GM12878 (cell line): ENCODE results near the gene SORBS2. TPM values are rescaled to one million over a fixed set of nuclear protein-coding genes. Genes with fewer than 3 reads are reported as not detected.

Experiments
- ATAC-seq: fragments of 200-7000 bp; cut with Tn5 transposase; 3 replicates; pipeline ENCODE4 v1.9.1; 2020; ENCODE audit warnings: mild to moderate bottlenecking, moderate library complexity
- BruUV-seq: library from RNA; stranded (reverse); fragments of 400-500 nt; replicated peaks from 2 replicates; lab custom pipeline; 2021; lab: Mats Ljungman, UMichigan
- CTCF ChIA-PET: fragments of 300-600 bp; sonication (Branson Sonifier 250); formaldehyde crosslinking; extraction: SDS; loops from one replicate; lab custom pipeline; 2021; ENCODE audit warnings: inconsistent platforms; lab: Yijun Ruan, JAX
- POLR2A ChIA-PET: fragments of 350-600 bp; formaldehyde crosslinking; extraction: SDS; loops from one replicate; lab custom pipeline; 2021; ENCODE audit warnings: inconsistent platforms; lab: Charles Lee
- RAD21 ChIA-PET: fragments of 300-600 bp; sonication (Branson Sonifier 250); formaldehyde crosslinking; loops from one replicate; lab custom pipeline; 2023; ENCODE audit warnings: antibody characterized with exemption; ENCODE audit not compliant: unreplicated experiment; lab: Charles Lee
- SMC1A ChIA-PET: fragments of 300-600 bp; sonication (Branson Sonifier 250); formaldehyde crosslinking; loops from one replicate; lab custom pipeline; 2023; ENCODE audit not compliant: unreplicated experiment, uncharacterized antibody; lab: Charles Lee
- DNase-seq: peaks from one replicate; pipeline ENCODE4 v3.0.0-alpha.2; 2011; ENCODE audit warnings: low read depth, low spot score
- FAIRE-seq: peaks from 3 replicates; lab custom pipeline; 2011; peaks lifted over from hg19 to GRCh38; lab: Jason Lieb, UNC
- H2AFZ ChIP-seq: 2 replicates; pipeline ENCODE4 v1.6.0; 2011; ENCODE audit warnings: low read depth, low read length, control low read depth; ENCODE audit not compliant: control insufficient read depth
- H3K27ac ChIP-seq: 2 replicates; pipeline ENCODE4 v1.5.1; 2011; ENCODE audit warnings: control low read depth; ENCODE audit not compliant: control insufficient read depth, insufficient read depth
- H3K27me3 ChIP-seq, 2 experiments: replicated peaks in 1 of 2; 2 replicates each; pipeline versions ENCODE4 v1.6.0 to v1.6.1; 2011; ENCODE audit warnings: low read length in 1 of 2; ENCODE audit not compliant: control insufficient read depth in 2 of 2, insufficient read depth in 2 of 2
- H3K36me3 ChIP-seq, 2 experiments: 2 replicates each; pipeline ENCODE4 v1.5.1; 2011; ENCODE audit warnings: low read length in 1 of 2; ENCODE audit not compliant: control insufficient read depth in 2 of 2, insufficient read depth in 2 of 2
- H3K4me1 ChIP-seq: 2 replicates; pipeline ENCODE4 v1.6.1; 2011; ENCODE audit warnings: mild to moderate bottlenecking, low read length, moderate library complexity, mixed read lengths; ENCODE audit not compliant: control insufficient read depth, insufficient read depth
- H3K4me2 ChIP-seq: 2 replicates; pipeline ENCODE4 v1.6.0; 2011; ENCODE audit warnings: control low read depth; ENCODE audit not compliant: control insufficient read depth, insufficient read depth
- H3K4me3 ChIP-seq: fragments of 200-600 bp; sonication (generic); 2 replicates; pipeline ENCODE4 v1.5.1; 2016
- H3K79me2 ChIP-seq: 2 replicates; pipeline ENCODE4 v1.6.0; 2011; ENCODE audit warnings: low read length; ENCODE audit not compliant: control insufficient read depth, insufficient read depth
- H3K9ac ChIP-seq: 2 replicates; pipeline ENCODE4 v1.8.0; 2011; ENCODE audit warnings: low read length, control low read depth, mixed read lengths; ENCODE audit not compliant: control insufficient read depth, insufficient read depth
- H3K9me3 ChIP-seq: replicated peaks from 3 replicates; pipeline ENCODE4 v1.5.1; 2011; ENCODE audit warnings: mild to moderate bottlenecking, low read length; ENCODE audit not compliant: control insufficient read depth, insufficient read depth
- H4K20me1 ChIP-seq: 2 replicates; pipeline ENCODE4 v1.6.0; 2011; ENCODE audit not compliant: control insufficient read depth, insufficient read depth
- BACH1 ChIP-seq: fragments of 450-650 bp; IDR thresholded peaks from 2 replicates; pipeline ENCODE4 v1.6.1; 2017; ENCODE audit warnings: mild to moderate bottlenecking, borderline replicate concordance
- CHD1 ChIP-seq: IDR thresholded peaks from 2 replicates; pipeline ENCODE4 v1.6.1; 2012; ENCODE audit warnings: low read depth, low read length, improper control_type of control experiment
- FOXM1 ChIP-seq: IDR thresholded peaks from 2 replicates; pipeline ENCODE4 v1.6.1; 2012; ENCODE audit warnings: low read depth, mild to moderate bottlenecking, inconsistent platforms, low read length, moderate library complexity
- PML ChIP-seq: IDR thresholded peaks from 2 replicates; pipeline ENCODE4 v1.6.1; 2012; ENCODE audit warnings: low read length, inconsistent platforms
- RUNX3 ChIP-seq: IDR thresholded peaks from 2 replicates; pipeline ENCODE4 v1.6.1; 2012; ENCODE audit warnings: low read length, inconsistent platforms
- SP1 ChIP-seq: IDR thresholded peaks from one replicate; pipeline ENCODE4 v1.6.1; 2011; ENCODE audit warnings: low read depth, low read length
- STAT1 ChIP-seq: fragments of 450-650 bp; conservative IDR thresholded peaks from 2 replicates; pipeline ENCODE4 v1.6.1; 2014; ENCODE audit warnings: antibody characterized with exemption, mild to moderate bottlenecking
- TCF12 ChIP-seq: IDR thresholded peaks from 2 replicates; pipeline ENCODE4 v1.6.1; 2011; ENCODE audit warnings: low read depth, mild to moderate bottlenecking, low read length
- ZBED1 ChIP-seq: IDR thresholded peaks from 2 replicates; pipeline ENCODE4 v1.6.1; 2016; ENCODE audit warnings: borderline replicate concordance
- ZBTB4 ChIP-seq: fragments of 450-650 bp; formaldehyde crosslinking; IDR thresholded peaks from 2 replicates; pipeline ENCODE4 v1.4.0; 2022; ENCODE audit warnings: mild to moderate bottlenecking, moderate library complexity
- ZSCAN29 ChIP-seq: fragments of 450-650 bp; IDR thresholded peaks from 2 replicates; pipeline ENCODE4 v1.6.1; 2017; ENCODE audit warnings: mild to moderate bottlenecking, moderate library complexity
- WGBS: methylation state at CpG from one replicate; pipeline ENCODE4 v1.1.6; 2016; ENCODE audit warnings: low lambda C conversion rate; ENCODE audit not compliant: insufficient replicate concordance, insufficient coverage; ENCODE audit errors: missing lambda C conversion rate; 5-methylcytosine and 5-hydroxymethylcytosine counted together
- in situ Hi-C: fragments of 300-500 bp; cut with MboI; formaldehyde crosslinking; loops from 9 replicates; pipeline ENCODE4 v1.14.3; 2018; ENCODE audit warnings: mixed read lengths
- intact Hi-C: fragments of 100-400 bp; cut with micrococcal nuclease; formaldehyde crosslinking; loops from one replicate; pipeline ENCODE4 v1.14.2; 2022; ENCODE audit not compliant: unreplicated experiment
- polyA plus RNA-seq, 11 experiments: library from polyadenylated mRNA; depleted of rRNA in 4 of 11; unstranded in 6 of 11; stranded (reverse) in 5 of 11; fragments of >200 nt; fragmentation: Nextera tagmentation in 4 of 11; fragmentation: Illumina TruSeq in 1 of 11; extraction: Ambion mirVana in 4 of 11; extraction: Trizol in 1 of 11; gene quantifications; 1 replicate in 1 of 11; 2 replicates in 10 of 11; pipeline versions ENCODE4 v1.2.1 to v1.2.3, GENCODE V29; 2011 to 2016; ENCODE audit warnings: inconsistent platforms in 2 of 11, missing spikeins in 2 of 11, low read depth in 1 of 11
- total RNA-seq, 4 experiments: library from RNA; depleted of rRNA in 3 of 4; stranded (reverse); fragments of >200 nt in 3 of 4; fragmentation: Illumina TruSeq in 1 of 4; extraction: Trizol in 1 of 4; gene quantifications; 2 replicates each; pipeline versions ENCODE4 v1.2.1 to v1.2.3, GENCODE V29; 2013 to 2021

The SORBS2 gene
- total and polyA plus RNA-seq, 10 of the 15 experiments (the other 5 are each of a cell fraction or from before 2014, with no cell fraction given), result 0.06 to 3.0 (median 0.79) TPM

GRCh38 chr4:185825737-185826136 is 13.7 kb upstream of the SORBS2 start:
- no peak overlapping the region for H2AFZ ChIP-seq
- TF ChIP-seq ZBED1 (no peak), RUNX3 (no peak), SP1 (no peak), CHD1 (no peak), TCF12 (no peak), BACH1 (no peak), ZSCAN29 (no peak), ZBTB4 (CRISPR knock-in tag) (no peak), PML (no peak), STAT1 (no peak), FOXM1 (no peak)
- intact Hi-C loops, result no loop called here
- RAD21 ChIA-PET, result no interaction called here
- ATAC-seq (no peak), DNase-seq (no peak), FAIRE-seq (no peak)
- POLR2A ChIA-PET, result no interaction called here
- no peak overlapping the region for H3K27ac ChIP-seq
- no peaks in the 10 kb centered on the region for H4K20me1 ChIP-seq
- SMC1A ChIA-PET, result interaction anchor here (0.6 kb wide), 1 partner anchor 560 kb away, joined by 3 read pairs; no protein-coding TSS in a partner anchor
- 45% methylated on average over 6 of the region's 6 CpGs for WGBS
- H3K79me2 ChIP-seq, result no peaks in the 10 kb centered on the region
- no peaks in the 10 kb centered on the region for H3K36me3 ChIP-seq
- H3K27me3 ChIP-seq, result no peaks in the 10 kb centered on the region
- no peak overlapping the region for H3K4me2 ChIP-seq
- no peaks in the 10 kb centered on the region for H3K4me1 ChIP-seq
- no TSS peak for BruUV-seq
- H3K9me3 ChIP-seq, result no peaks in the 10 kb centered on the region; the same call in 2 of the 3 replicates
- no peak overlapping the region for H3K9ac ChIP-seq
- H3K4me3 ChIP-seq, result no peak overlapping the region
- CTCF ChIA-PET, result no interaction called here
- in situ Hi-C loops, result no loop called here
